Stimulated activated CD8-positive, alpha-beta memory T cell treated with anti-CD3 and anti-CD28 coated beads, Interleukin-15, amount 100 ng/mL, for 48 hours (primary cell): ENCODE results near the gene DEPDC1B.
"Not testable (repeated sequence)": the region's sequence is repeated elsewhere in the genome, so short reads cannot be mapped to it uniquely, and the experiment has no call there.

Experiments
- DNase-seq, 2 donors: peaks; one replicate each; pipeline ENCODE4 v3.0.0-alpha.2; 2020; ENCODE audit warnings: low read depth in 2 of 2

The DEPDC1B gene

GRCh38 chr5:60584304-60584703 is 115.7 kb downstream of the DEPDC1B start:
- no peak for DNase-seq

GRCh38 chr5:60583616-60584015 is 116.3 kb downstream of the DEPDC1B start:
- no peak for DNase-seq

- DNase-seq: no peak
Observed at GRCh38 chr5:60578315-60578714, 121.7 kb downstream of the DEPDC1B start.

GRCh38 chr5:60577116-60577515 is 122.8 kb downstream of the DEPDC1B start:
- no peak for DNase-seq

- DNase-seq: no peak
Observed at GRCh38 chr5:60576425-60576824, 123.5 kb downstream of the DEPDC1B start.

GRCh38 chr5:60568646-60569045 is 131.3 kb downstream of the DEPDC1B start:
- no peak for DNase-seq

- no peak for DNase-seq
Observed at GRCh38 chr5:60563696-60564324, 136.2 kb downstream of the DEPDC1B start.

GRCh38 chr5:60553291-60553690 is 146.7 kb downstream of the DEPDC1B start:
- not testable (repeated sequence) for DNase-seq

GRCh38 chr5:60551829-60552228 is 148.1 kb downstream of the DEPDC1B start:
- no peak for DNase-seq

GRCh38 chr5:60551250-60551649 is 148.7 kb downstream of the DEPDC1B start:
- DNase-seq: no peak

GRCh38 chr5:60550311-60550710 is 149.7 kb downstream of the DEPDC1B start:
- DNase-seq: no peak

GRCh38 chr5:60549841-60550240 is 150.1 kb downstream of the DEPDC1B start:
- DNase-seq: no peak
